Caco-2 (cell line): ENCODE data around the gene WFDC12. TPM values are rescaled to one million over a fixed set of nuclear protein-coding genes. Genes with fewer than 3 reads are reported as not detected.

Source experiments
- BruUV-seq: library from RNA; stranded (reverse); fragments of 400-500 nt; replicated peaks from 2 replicates; lab custom pipeline; 2021; lab: Mats Ljungman, UMichigan
- CTCF ChIA-PET: fragments of 300-600 bp; sonication (Branson Sonifier 250); formaldehyde crosslinking; loops from one replicate; lab custom pipeline; 2022; ENCODE audit warnings: antibody characterized with exemption; lab: Charles Lee
- POLR2A ChIA-PET: fragments of 300-600 bp; sonication (Branson Sonifier 250); formaldehyde crosslinking; loops from one replicate; lab custom pipeline; 2022; ENCODE audit warnings: antibody characterized with exemption; lab: Charles Lee
- DNase-seq, 2 experiments: peaks; one replicate each; pipeline versions ENCODE4 v3.0.0 to v3.0.0-alpha.2; 2020 to 2022
- H3K27me3 ChIP-seq: replicated peaks from 2 replicates; pipeline ENCODE4 v1.6.0; 2011; ENCODE audit warnings: low read length; ENCODE audit not compliant: control insufficient read depth, insufficient read depth
- H3K36me3 ChIP-seq: 2 replicates; pipeline ENCODE4 v1.5.1; 2011; ENCODE audit warnings: low read length; ENCODE audit not compliant: control insufficient read depth, insufficient read depth
- H3K4me1 ChIP-seq: fragments of 250-450 bp; sonication (Bioruptor Pico); 2 replicates; pipeline ENCODE4 v1.5.1; 2020; ENCODE audit warnings: mild to moderate bottlenecking
- H3K4me3 ChIP-seq: 2 replicates; pipeline ENCODE4 v1.5.1; 2011; ENCODE audit warnings: low read depth, mild to moderate bottlenecking, control low read depth, low read length
- H3K9me3 ChIP-seq: fragments of 250-450 bp; sonication (Bioruptor Pico); 2 replicates; pipeline ENCODE4 v1.5.1; 2020; ENCODE audit warnings: mild to moderate bottlenecking, moderate library complexity
- H3K27ac Mint-ChIP-seq: one replicate; pipeline ENCODE4 v1.8.0; 2022; ENCODE audit warnings: mixed read lengths; ENCODE audit not compliant: unreplicated experiment
- H3K27me3 Mint-ChIP-seq: one replicate; pipeline ENCODE4 v1.8.0; 2022; ENCODE audit warnings: mixed read lengths; ENCODE audit not compliant: insufficient read depth, unreplicated experiment
- H3K36me3 Mint-ChIP-seq: one replicate; pipeline ENCODE4 v1.8.0; 2022; ENCODE audit warnings: mild to moderate bottlenecking, mixed read lengths; ENCODE audit not compliant: insufficient read depth, unreplicated experiment
- H3K4me1 Mint-ChIP-seq: one replicate; pipeline ENCODE4 v1.8.0; 2022; ENCODE audit warnings: low read depth, mixed read lengths; ENCODE audit not compliant: unreplicated experiment
- H3K4me3 Mint-ChIP-seq: one replicate; pipeline ENCODE4 v1.8.0; 2022; ENCODE audit warnings: mild to moderate bottlenecking, moderate library complexity, mixed read lengths; ENCODE audit not compliant: unreplicated experiment
- H3K9me3 Mint-ChIP-seq: one replicate; pipeline ENCODE4 v1.8.0; 2022; ENCODE audit warnings: mixed read lengths; ENCODE audit not compliant: unreplicated experiment
- intact Hi-C: fragments of 100-400 bp; cut with micrococcal nuclease; formaldehyde crosslinking; loops from one replicate; pipeline ENCODE4 v1.10.0; 2022; ENCODE audit not compliant: unreplicated experiment
- total RNA-seq: library from RNA; stranded (reverse); gene quantifications from 2 replicates; pipeline ENCODE4 v1.2.3, GENCODE V29; 2022
- TF ChIP-seq, protein P1 (sequence below), 2 experiments: fragments of 200-600 bp in 1 of 2; IDR thresholded peaks; 1 replicate in 1 of 2; 2 replicates in 1 of 2; pipeline versions ENCODE4 v1.5.1 to v1.8.0; 2011 to 2022; ENCODE audit warnings: antibody characterized with exemption in 1 of 2, control low read depth in 1 of 2, inconsistent platforms in 1 of 2, low read depth in 1 of 2, low read length in 1 of 2, mild to moderate bottlenecking in 1 of 2, moderate library complexity in 1 of 2; ENCODE audit not compliant: insufficient read depth in 1 of 2, severe bottlenecking in 1 of 2, unreplicated experiment in 1 of 2

Gene WFDC12
- total RNA-seq, 1 experiment from 2014 or later = not detected

GRCh38 chr20:45104786-45105185, 19.5 kb downstream of the WFDC12 start:
- H3K9me3 ChIP-seq = no peaks in the 10 kb centered on the region
- Mint-ChIP-seq H3K4me3 (no peak overlapping the region), H3K4me1 (peaks cover 6% of the 10 kb centered on the region), H3K36me3 (no peaks in the 10 kb centered on the region), H3K27ac (no peak overlapping the region), H3K27me3 (no peaks in the 10 kb centered on the region), H3K9me3 (no peaks in the 10 kb centered on the region)
- no peaks in the 10 kb centered on the region for H3K4me1 ChIP-seq
- ChIA-PET POLR2A (no interaction called here), CTCF (interaction anchor here (0.7 to 2.9 kb wide), 6 partner anchors 8 to 189 kb away, joined by 3 to 14 read pairs (median 4); no protein-coding TSS in a partner anchor)
- H3K4me3 ChIP-seq = no peak overlapping the region
- no peaks in the 10 kb centered on the region for H3K36me3 ChIP-seq
- TF ChIP-seq, protein P1, sequence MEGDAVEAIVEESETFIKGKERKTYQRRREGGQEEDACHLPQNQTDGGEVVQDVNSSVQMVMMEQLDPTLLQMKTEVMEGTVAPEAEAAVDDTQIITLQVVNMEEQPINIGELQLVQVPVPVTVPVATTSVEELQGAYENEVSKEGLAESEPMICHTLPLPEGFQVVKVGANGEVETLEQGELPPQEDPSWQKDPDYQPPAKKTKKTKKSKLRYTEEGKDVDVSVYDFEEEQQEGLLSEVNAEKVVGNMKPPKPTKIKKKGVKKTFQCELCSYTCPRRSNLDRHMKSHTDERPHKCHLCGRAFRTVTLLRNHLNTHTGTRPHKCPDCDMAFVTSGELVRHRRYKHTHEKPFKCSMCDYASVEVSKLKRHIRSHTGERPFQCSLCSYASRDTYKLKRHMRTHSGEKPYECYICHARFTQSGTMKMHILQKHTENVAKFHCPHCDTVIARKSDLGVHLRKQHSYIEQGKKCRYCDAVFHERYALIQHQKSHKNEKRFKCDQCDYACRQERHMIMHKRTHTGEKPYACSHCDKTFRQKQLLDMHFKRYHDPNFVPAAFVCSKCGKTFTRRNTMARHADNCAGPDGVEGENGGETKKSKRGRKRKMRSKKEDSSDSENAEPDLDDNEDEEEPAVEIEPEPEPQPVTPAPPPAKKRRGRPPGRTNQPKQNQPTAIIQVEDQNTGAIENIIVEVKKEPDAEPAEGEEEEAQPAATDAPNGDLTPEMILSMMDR (IDR thresholded peaks at IDR 0.05; ENCODE audit: insufficient read depth in 1 of 2, low read depth in 1 of 2, low read length in 1 of 2, severe bottlenecking in 1 of 2, unreplicated experiment in 1 of 2) = no peak
- intact Hi-C loops = no loop called here
- H3K27me3 ChIP-seq = peaks cover 2% of the 10 kb centered on the region; the same call in 1 of the 2 replicates
- BruUV-seq = no TSS peak
- no peak for DNase-seq

DNA sequence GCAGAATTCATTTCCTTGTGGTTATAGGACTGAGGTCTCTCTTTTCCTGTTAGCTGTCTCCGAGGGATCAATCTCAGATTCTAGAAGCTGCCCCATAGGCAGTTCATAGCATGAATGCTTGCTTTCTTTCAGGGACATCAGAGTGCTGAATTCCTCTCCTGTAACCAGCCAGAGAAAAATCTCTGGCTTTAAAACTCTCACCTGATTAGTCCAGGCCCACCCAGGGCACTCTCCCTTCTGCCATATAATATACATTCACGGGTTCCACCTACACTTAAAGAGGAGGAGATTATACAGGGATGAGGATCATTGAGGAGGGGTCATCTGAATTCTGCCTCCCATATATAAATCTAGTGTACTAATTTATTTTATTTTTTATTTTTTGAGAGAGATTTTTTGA, 21.2 kb downstream of the WFDC12 start:
- H3K27me3 Mint-ChIP-seq = no peaks in the 10 kb centered on the region
- H3K27ac Mint-ChIP-seq = no peak overlapping the region
- ChIA-PET POLR2A (no interaction called here), CTCF (interaction anchor here (1.1 kb wide), 1 partner anchor 9 kb away, joined by 4 read pairs; no protein-coding TSS in a partner anchor)
- TF ChIP-seq, protein P1 (IDR thresholded peaks at IDR 0.05; ENCODE audit: insufficient read depth in 1 of 2, low read depth in 1 of 2, low read length in 1 of 2, severe bottlenecking in 1 of 2, unreplicated experiment in 1 of 2) = no peak
- H3K9me3 Mint-ChIP-seq = no peaks in the 10 kb centered on the region
- Histone ChIP-seq H3K4me1 (no peaks in the 10 kb centered on the region), H3K27me3 (peaks cover 2% of the 10 kb centered on the region; the same call in 1 of the 2 replicates), H3K4me3 (no peak overlapping the region), H3K36me3 (no peaks in the 10 kb centered on the region), H3K9me3 (no peaks in the 10 kb centered on the region)
- no TSS peak for BruUV-seq
- H3K4me3 Mint-ChIP-seq = no peak overlapping the region
- no peaks in the 10 kb centered on the region for H3K36me3 Mint-ChIP-seq
- H3K4me1 Mint-ChIP-seq = no peaks in the 10 kb centered on the region
- DNase-seq = no peak
- intact Hi-C loops = no loop called here

GRCh38 chr20:45101333-45101850, 22.9 kb downstream of the WFDC12 start:
- no peak overlapping the region for H3K27ac Mint-ChIP-seq
- peak overlapping the region; percentile 27 for H3K4me3 Mint-ChIP-seq
- BruUV-seq = no TSS peak

More at GRCh38 chr20:45101333-45101850, 22.9 kb downstream of the WFDC12 start:
- no peak for DNase-seq
- Mint-ChIP-seq H3K36me3 (no peaks in the 10 kb centered on the region), H3K27me3 (no peaks in the 10 kb centered on the region), H3K4me1 (no peaks in the 10 kb centered on the region), H3K9me3 (no peaks in the 10 kb centered on the region)
- POLR2A ChIA-PET = no interaction called here
- Histone ChIP-seq H3K9me3 (no peaks in the 10 kb centered on the region), H3K27me3 (peaks cover 2% of the 10 kb centered on the region; the same call in 1 of the 2 replicates), H3K36me3 (no peaks in the 10 kb centered on the region), H3K4me3 (no peak overlapping the region), H3K4me1 (no peaks in the 10 kb centered on the region)
- CTCF ChIA-PET = interaction anchor here (0.8 to 2.0 kb wide), 2 partner anchors 10 to 189 kb away, joined by 3 to 6 read pairs; no protein-coding TSS in a partner anchor
- TF ChIP-seq, protein P1 (IDR thresholded peaks at IDR 0.05; ENCODE audit: insufficient read depth in 1 of 2, low read depth in 1 of 2, low read length in 1 of 2, severe bottlenecking in 1 of 2, unreplicated experiment in 1 of 2) = no peak
- intact Hi-C loops = no loop called here
